HUES48 (cell line): ENCODE measurements around the gene ANK3.

Experiments used
- H3K27ac ChIP-seq: one replicate; pipeline ENCODE4 v1.7.0; 2013; ENCODE audit warnings: low read depth, low read length, inconsistent platforms
- H3K27me3 ChIP-seq: 2 replicates; pipeline ENCODE4 v1.6.1; 2013; ENCODE audit warnings: mild to moderate bottlenecking, low read length; ENCODE audit not compliant: control insufficient read depth, insufficient read depth
- H3K36me3 ChIP-seq: 2 replicates; pipeline ENCODE4 v1.6.1; 2013; ENCODE audit warnings: low read length; ENCODE audit not compliant: control insufficient read depth, insufficient read depth
- H3K4me1 ChIP-seq: 2 replicates; pipeline ENCODE4 v1.6.1; 2013; ENCODE audit warnings: mild to moderate bottlenecking, low read length; ENCODE audit not compliant: control insufficient read depth, insufficient read depth
- H3K4me3 ChIP-seq: 2 replicates; pipeline ENCODE4 v1.5.1; 2013; ENCODE audit warnings: mild to moderate bottlenecking, low read depth, low read length
- H3K9ac ChIP-seq: 2 replicates; pipeline ENCODE4 v1.6.1; 2013; ENCODE audit warnings: mild to moderate bottlenecking, low read depth, low read length, moderate library complexity
- H3K9me3 ChIP-seq: 2 replicates; pipeline ENCODE4 v1.6.1; 2013; ENCODE audit warnings: low read length; ENCODE audit not compliant: control insufficient read depth, insufficient read depth

Gene ANK3

DNA sequence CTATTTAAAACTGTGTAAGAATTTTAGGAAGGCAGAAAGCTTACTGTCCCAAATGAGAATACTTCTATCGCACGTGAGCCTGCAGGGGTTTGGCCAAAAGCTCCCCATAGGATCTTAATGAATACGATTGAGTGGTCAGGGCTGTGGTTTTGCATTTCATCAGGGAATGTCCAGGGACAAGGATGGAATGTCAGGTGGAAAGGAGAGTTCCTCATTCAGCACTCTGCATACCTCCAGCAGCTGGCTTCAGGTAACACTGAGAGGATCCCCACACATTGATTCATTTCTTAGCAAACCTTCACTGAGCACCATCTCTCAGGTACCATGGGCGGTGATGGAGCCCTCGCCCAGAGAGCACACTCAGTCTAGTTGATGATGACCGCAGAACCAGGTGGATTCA lies 27.2 kb downstream of the ANK3 start:
- Histone ChIP-seq H3K4me1 (peaks cover 10% of the 10 kb centered on the region), H3K9me3 (no peaks in the 10 kb centered on the region), H3K36me3 (no peaks in the 10 kb centered on the region), H3K27ac (no peak overlapping the region), H3K9ac (no peak overlapping the region), H3K27me3 (no peaks in the 10 kb centered on the region), H3K4me3 (no peak overlapping the region)

DNA sequence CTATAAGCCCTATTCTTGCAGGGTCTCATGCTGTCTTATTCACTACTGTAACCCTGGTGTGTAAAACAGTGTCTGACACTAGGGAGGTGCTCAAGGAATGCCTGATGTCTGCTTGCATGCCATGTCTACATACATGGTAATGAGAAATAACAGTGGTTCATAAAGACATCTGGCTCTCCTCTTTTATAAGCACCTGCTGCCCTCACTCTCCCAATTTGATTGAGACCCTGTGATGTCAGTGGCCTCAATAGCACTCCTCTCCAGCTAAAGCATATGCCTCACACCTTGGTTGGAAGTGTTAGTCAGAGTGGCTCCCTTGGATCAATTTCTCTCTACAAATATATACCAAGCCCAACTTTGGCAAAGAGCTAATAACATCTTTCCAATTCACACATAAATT lies 30.6 kb downstream of the ANK3 start:
- H3K9me3 ChIP-seq = no peaks in the 10 kb centered on the region
- H3K36me3 ChIP-seq = no peaks in the 10 kb centered on the region
- no peak overlapping the region for H3K27ac ChIP-seq
- H3K9ac ChIP-seq = no peak overlapping the region
- H3K4me3 ChIP-seq = no peak overlapping the region
- no peaks in the 10 kb centered on the region for H3K27me3 ChIP-seq
- peaks cover 11% of the 10 kb centered on the region for H3K4me1 ChIP-seq

DNA sequence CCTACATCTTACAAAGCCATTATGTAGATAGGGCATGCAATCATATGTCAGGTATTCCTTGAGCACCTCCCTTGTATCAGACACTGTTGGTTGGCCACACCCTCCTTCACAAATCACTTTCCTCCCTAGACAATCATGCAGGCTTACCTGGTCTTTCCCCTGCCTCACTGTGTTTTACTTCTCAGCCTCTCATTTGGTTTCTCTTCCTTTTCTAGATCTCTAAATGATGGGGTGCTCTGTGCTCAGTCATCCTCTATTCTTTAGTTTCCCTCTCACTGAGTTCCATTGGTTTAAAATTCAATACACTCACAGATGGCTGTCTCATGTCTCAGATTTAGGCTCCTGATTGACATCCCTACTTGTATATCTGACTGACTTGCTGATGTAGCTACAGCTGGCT lies 31.4 kb downstream of the ANK3 start:
- Histone ChIP-seq H3K4me1 (peaks cover 19% of the 10 kb centered on the region), H3K9ac (no peak overlapping the region), H3K4me3 (no peak overlapping the region), H3K27ac (no peak overlapping the region), H3K27me3 (no peaks in the 10 kb centered on the region), H3K36me3 (no peaks in the 10 kb centered on the region), H3K9me3 (no peaks in the 10 kb centered on the region)

DNA sequence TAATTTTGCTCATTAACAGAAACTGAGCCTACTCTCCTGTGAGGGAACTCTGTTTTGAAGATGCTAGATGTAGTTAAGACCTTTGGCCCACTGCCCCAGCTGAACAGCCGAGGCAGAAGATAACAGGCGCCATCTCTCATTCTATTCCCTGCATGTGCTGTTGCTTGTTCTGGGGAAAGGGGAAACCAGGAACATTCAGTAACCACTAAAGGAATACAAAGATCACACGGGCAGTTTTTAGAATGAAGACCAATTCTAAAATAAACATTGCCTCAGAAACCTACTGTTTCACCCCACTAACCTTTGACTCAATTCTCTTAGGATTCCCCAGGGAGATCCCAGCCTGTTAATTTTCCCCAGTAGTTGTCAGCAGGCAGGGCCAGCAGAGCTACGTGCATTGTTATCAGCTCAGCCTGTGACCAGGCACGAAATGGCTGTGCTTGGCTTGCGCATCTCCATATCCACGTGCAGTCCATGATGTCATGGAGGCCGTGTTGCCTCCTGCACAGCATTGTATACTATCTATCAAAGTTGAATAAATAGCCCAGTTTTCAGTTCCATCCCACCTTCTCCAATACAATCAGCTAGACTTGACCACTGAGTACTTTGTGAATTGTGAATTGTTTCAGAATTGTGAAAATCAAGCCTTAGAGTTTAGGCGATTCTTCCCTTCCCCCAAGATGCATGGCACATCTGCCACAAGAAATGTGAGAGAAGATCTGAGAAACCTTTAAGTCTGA lies 36.0 kb downstream of the ANK3 start:
- H3K9ac ChIP-seq = no peak overlapping the region
- H3K4me1 ChIP-seq = peaks cover 33% of the 10 kb centered on the region
- H3K9me3 ChIP-seq = no peaks in the 10 kb centered on the region
- H3K27ac ChIP-seq = peak overlapping the region; percentile 17
- no peak overlapping the region for H3K4me3 ChIP-seq
- H3K27me3 ChIP-seq = no peaks in the 10 kb centered on the region
- H3K36me3 ChIP-seq = no peaks in the 10 kb centered on the region

- peaks cover 33% of the 10 kb centered on the region for H3K4me1 ChIP-seq
- H3K27me3 ChIP-seq = no peaks in the 10 kb centered on the region
- H3K9ac ChIP-seq = no peak overlapping the region
- H3K36me3 ChIP-seq = no peaks in the 10 kb centered on the region
- no peaks in the 10 kb centered on the region for H3K9me3 ChIP-seq
- H3K4me3 ChIP-seq = no peak overlapping the region
- no peak overlapping the region for H3K27ac ChIP-seq
Observed at GRCh38 chr10:60352105-60352504, 37.6 kb downstream of the ANK3 start.

- Histone ChIP-seq H3K27ac (no peak overlapping the region), H3K9me3 (no peaks in the 10 kb centered on the region), H3K9ac (no peak overlapping the region), H3K4me3 (no peak overlapping the region), H3K36me3 (no peaks in the 10 kb centered on the region), H3K4me1 (peaks cover 33% of the 10 kb centered on the region), H3K27me3 (no peaks in the 10 kb centered on the region)
Observed at GRCh38 chr10:60351191-60351853, 38.4 kb downstream of the ANK3 start.

GRCh38 chr10:60350400-60350799 lies 39.3 kb downstream of the ANK3 start:
- Histone ChIP-seq H3K4me1 (peaks cover 33% of the 10 kb centered on the region), H3K4me3 (no peak overlapping the region), H3K9me3 (no peaks in the 10 kb centered on the region)

DNA sequence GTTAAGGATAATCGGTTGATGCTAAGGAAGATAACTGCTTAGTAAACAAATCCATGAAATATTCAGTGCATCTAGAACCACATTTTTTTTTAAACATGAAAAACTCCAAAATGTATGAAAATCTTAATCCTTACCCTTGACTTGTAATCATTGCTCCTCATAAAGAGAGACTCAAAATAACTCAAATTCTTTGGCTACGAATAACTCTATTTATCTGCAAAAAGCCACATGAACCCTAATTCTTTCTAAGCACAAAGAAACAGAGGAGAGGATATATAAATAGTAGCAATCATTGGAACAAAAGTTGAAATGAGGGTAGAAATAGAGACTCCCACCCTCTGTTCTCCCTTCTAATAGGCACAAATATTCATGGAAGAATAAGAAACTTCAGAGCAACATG lies 40.2 kb downstream of the ANK3 start:
- Histone ChIP-seq H3K27ac (no peak overlapping the region), H3K9me3 (no peaks in the 10 kb centered on the region), H3K4me3 (no peak overlapping the region), H3K4me1 (peaks cover 30% of the 10 kb centered on the region), H3K27me3 (no peaks in the 10 kb centered on the region), H3K36me3 (no peaks in the 10 kb centered on the region), H3K9ac (no peak overlapping the region)

More at GRCh38 chr10:60350400-60350799, 39.3 kb downstream of the ANK3 start:
- Histone ChIP-seq H3K9ac (no peak overlapping the region), H3K36me3 (no peaks in the 10 kb centered on the region), H3K27ac (no peak overlapping the region), H3K27me3 (no peaks in the 10 kb centered on the region)

GRCh38 chr10:60348982-60349381 lies 40.7 kb downstream of the ANK3 start:
- Histone ChIP-seq H3K27ac (no peak overlapping the region), H3K27me3 (no peaks in the 10 kb centered on the region), H3K9me3 (no peaks in the 10 kb centered on the region), H3K4me3 (no peak overlapping the region), H3K36me3 (no peaks in the 10 kb centered on the region), H3K4me1 (peaks cover 26% of the 10 kb centered on the region), H3K9ac (no peak overlapping the region)

DNA sequence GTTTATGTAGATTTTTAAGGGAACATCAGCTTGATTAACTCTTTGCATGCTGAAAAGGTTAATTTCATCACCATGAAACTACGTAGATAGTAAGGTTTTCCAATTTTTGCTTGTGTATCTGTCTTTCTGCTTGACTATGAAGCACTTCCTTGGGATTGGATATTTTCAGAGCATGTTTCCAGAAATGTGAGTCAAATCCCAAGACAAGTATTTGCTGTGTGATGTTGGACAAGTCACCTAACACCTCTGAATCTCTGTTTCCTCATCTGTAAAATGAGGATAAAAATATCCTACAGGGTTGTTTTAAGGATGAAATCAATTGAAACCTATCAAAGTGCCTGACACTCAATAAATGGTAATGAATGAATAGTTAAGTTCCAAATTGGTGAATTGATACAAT lies 42.4 kb downstream of the ANK3 start:
- Histone ChIP-seq H3K4me3 (no peak overlapping the region), H3K9me3 (no peaks in the 10 kb centered on the region)

DNA sequence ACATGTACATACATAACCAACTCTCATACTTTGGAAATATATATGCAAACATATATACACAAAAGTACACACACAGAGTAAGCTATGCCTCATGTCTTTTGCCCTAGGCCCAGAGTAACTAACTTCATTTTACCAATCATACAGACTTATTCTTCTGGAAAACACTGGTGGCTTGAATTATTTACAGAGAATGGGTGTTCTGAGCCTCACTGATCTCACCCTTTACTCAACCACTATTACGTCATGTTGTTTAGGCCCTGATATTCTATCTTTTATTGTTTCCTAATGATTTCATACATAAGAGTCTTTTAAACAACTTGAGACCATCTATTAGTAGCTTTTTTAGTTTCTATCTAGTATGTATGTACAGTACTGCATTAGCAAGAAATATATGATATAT lies 43.0 kb downstream of the ANK3 start:
- H3K36me3 ChIP-seq = no peaks in the 10 kb centered on the region
- H3K4me1 ChIP-seq = peaks cover 18% of the 10 kb centered on the region
- H3K27me3 ChIP-seq = no peaks in the 10 kb centered on the region
- no peak overlapping the region for H3K4me3 ChIP-seq
- H3K9ac ChIP-seq = no peak overlapping the region
- H3K9me3 ChIP-seq = no peaks in the 10 kb centered on the region
- H3K27ac ChIP-seq = no peak overlapping the region

More for the DNA sequence above, 42.4 kb downstream of the ANK3 start:
- Histone ChIP-seq H3K9ac (no peak overlapping the region), H3K27me3 (no peaks in the 10 kb centered on the region), H3K36me3 (no peaks in the 10 kb centered on the region), H3K27ac (no peak overlapping the region), H3K4me1 (peaks cover 18% of the 10 kb centered on the region)
